Astrocyte (in vitro differentiated cells and primary cell): ENCODE data around the gene RASL10B. TPM values are rescaled to one million over a fixed set of nuclear protein-coding genes. Genes with fewer than 3 reads are reported as not detected.

Experiments used
- DNase-seq: peaks from one replicate; pipeline ENCODE4 v3.0.0-alpha.2; 2010; ENCODE audit warnings: low read depth
- FAIRE-seq: peaks from 2 replicates; lab custom pipeline; 2011; peaks lifted over from hg19 to GRCh38; lab: Jason Lieb, UNC
- H2AFZ ChIP-seq: 2 replicates; pipeline ENCODE4 v1.6.0; 2012; ENCODE audit warnings: low read depth, low read length, inconsistent platforms
- H3K27ac ChIP-seq: 2 replicates; pipeline ENCODE4 v1.5.1; 2011; ENCODE audit warnings: low read depth, low read length, inconsistent platforms
- H3K27me3 ChIP-seq: 2 replicates; pipeline ENCODE4 v1.6.0; 2011; ENCODE audit warnings: low read length, inconsistent platforms; ENCODE audit not compliant: insufficient read depth
- H3K36me3 ChIP-seq: 2 replicates; pipeline ENCODE4 v1.5.1; 2011; ENCODE audit warnings: low read length, inconsistent platforms; ENCODE audit not compliant: insufficient read depth
- H3K4me1 ChIP-seq: 2 replicates; pipeline ENCODE4 v1.5.1; 2011; ENCODE audit warnings: low read length, inconsistent platforms; ENCODE audit not compliant: insufficient read depth
- H3K4me2 ChIP-seq: 2 replicates; pipeline ENCODE4 v1.6.0; 2012; ENCODE audit warnings: low read length, inconsistent platforms
- H3K4me3 ChIP-seq: 2 replicates; pipeline ENCODE4 v1.5.1; 2011; ENCODE audit warnings: low read depth, mild to moderate bottlenecking, low read length, inconsistent platforms; ENCODE audit not compliant: insufficient read depth
- H3K79me2 ChIP-seq: 2 replicates; pipeline ENCODE4 v1.6.0; 2012; ENCODE audit warnings: mild to moderate bottlenecking, low read length, inconsistent platforms; ENCODE audit not compliant: insufficient read depth
- H3K9ac ChIP-seq: 2 replicates; pipeline ENCODE4 v1.6.0; 2012; ENCODE audit warnings: mild to moderate bottlenecking, low read length, inconsistent platforms
- H3K9me3 ChIP-seq: 2 replicates; pipeline ENCODE4 v1.5.1; 2012; ENCODE audit warnings: low read depth, mild to moderate bottlenecking, low read length, inconsistent platforms; ENCODE audit not compliant: insufficient read depth
- H4K20me1 ChIP-seq: 2 replicates; pipeline ENCODE4 v1.6.0; 2012; ENCODE audit warnings: low read length, inconsistent platforms; ENCODE audit not compliant: insufficient read depth
- H3K27ac Mint-ChIP-seq: one replicate; pipeline ENCODE4 v1.8.0; 2021; ENCODE audit warnings: mild to moderate bottlenecking, mixed read lengths; ENCODE audit not compliant: unreplicated experiment
- H3K27me3 Mint-ChIP-seq: one replicate; pipeline ENCODE4 v1.8.0; 2021; ENCODE audit warnings: low read depth, mixed read lengths; ENCODE audit not compliant: unreplicated experiment
- H3K36me3 Mint-ChIP-seq: one replicate; pipeline ENCODE4 v1.8.0; 2021; ENCODE audit warnings: low read depth, mixed read lengths; ENCODE audit not compliant: unreplicated experiment
- H3K4me1 Mint-ChIP-seq: one replicate; pipeline ENCODE4 v1.8.0; 2021; ENCODE audit warnings: low read depth, mixed read lengths; ENCODE audit not compliant: unreplicated experiment
- H3K4me3 Mint-ChIP-seq: one replicate; pipeline ENCODE4 v1.8.0; 2021; ENCODE audit warnings: mild to moderate bottlenecking, moderate library complexity, mixed read lengths; ENCODE audit not compliant: unreplicated experiment
- H3K9me3 Mint-ChIP-seq: one replicate; pipeline ENCODE4 v1.8.0; 2021; ENCODE audit warnings: mild to moderate bottlenecking, mixed read lengths; ENCODE audit not compliant: unreplicated experiment
- EZH2 ChIP-seq: IDR thresholded peaks from 2 replicates; pipeline ENCODE4 v1.6.1; 2012; ENCODE audit warnings: mild to moderate bottlenecking, low read length, inconsistent platforms; ENCODE audit not compliant: insufficient read depth
- total RNA-seq: library from RNA; stranded (reverse); gene quantifications from 2 replicates; pipeline ENCODE4 v1.2.1, GENCODE V29; 2021
- TF ChIP-seq, protein P1 (sequence below): IDR thresholded peaks from 2 replicates; pipeline ENCODE4 v1.5.1; 2011; ENCODE audit warnings: low read depth, mild to moderate bottlenecking, inconsistent platforms, low read length, moderate library complexity; ENCODE audit not compliant: insufficient read depth

The RASL10B gene
- total RNA-seq, 1 donor from 2014 or later, result 21.7 TPM

DNA sequence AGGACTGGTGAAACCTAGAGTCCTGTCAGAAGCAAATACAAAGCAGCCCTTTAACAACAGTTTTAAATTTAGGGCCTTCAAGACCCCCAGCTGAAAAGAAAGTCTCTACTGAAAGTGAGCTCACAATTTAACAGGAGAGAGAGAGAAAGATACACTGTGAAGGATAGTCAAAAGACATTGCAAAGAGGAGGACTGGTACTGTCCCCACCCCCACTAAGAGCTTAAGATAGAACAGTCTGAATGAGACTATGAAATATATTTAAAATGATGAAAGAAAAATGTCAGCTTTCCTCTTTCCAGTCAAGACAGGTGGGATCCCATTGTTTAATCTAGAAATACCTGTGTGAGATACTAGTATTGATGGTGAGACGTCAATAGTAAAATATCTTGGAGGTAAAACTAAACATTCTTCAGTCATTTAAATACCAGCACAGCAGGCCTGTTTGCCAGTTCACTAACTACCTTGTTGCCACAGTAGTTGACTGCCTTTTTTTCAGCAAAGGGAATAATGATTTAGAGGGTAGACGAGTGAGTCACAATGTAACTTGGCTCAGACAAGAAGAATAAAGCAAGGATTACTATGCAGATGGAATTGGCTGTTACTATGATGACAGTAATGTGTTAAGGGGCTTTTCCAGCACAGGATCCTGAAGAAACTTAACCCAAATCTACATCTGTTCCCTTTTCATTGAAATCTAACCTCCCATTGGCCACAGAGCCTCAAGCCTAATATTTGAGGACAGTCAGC, 47.2 kb upstream of the RASL10B start:
- H3K36me3 ChIP-seq, result peaks cover 25% of the 10 kb centered on the region
- H3K9me3 ChIP-seq, result no peaks in the 10 kb centered on the region
- peaks cover 4% of the 10 kb centered on the region for H3K79me2 ChIP-seq
- no peaks in the 10 kb centered on the region for H3K27me3 Mint-ChIP-seq
- H3K27ac Mint-ChIP-seq, result peak overlapping the region; percentile 85
- no peaks in the 10 kb centered on the region for H3K4me1 ChIP-seq
- FAIRE-seq (no peak), DNase-seq (peak; percentile 88)
- no peak overlapping the region for H3K4me3 ChIP-seq
- peaks cover 27% of the 10 kb centered on the region for H3K36me3 Mint-ChIP-seq
- H3K9me3 Mint-ChIP-seq, result no peaks in the 10 kb centered on the region
- peaks cover 12% of the 10 kb centered on the region for H4K20me1 ChIP-seq
- H3K4me1 Mint-ChIP-seq, result peaks cover 20% of the 10 kb centered on the region
- no peak for TF ChIP-seq EZH2
- TF ChIP-seq, protein P1, sequence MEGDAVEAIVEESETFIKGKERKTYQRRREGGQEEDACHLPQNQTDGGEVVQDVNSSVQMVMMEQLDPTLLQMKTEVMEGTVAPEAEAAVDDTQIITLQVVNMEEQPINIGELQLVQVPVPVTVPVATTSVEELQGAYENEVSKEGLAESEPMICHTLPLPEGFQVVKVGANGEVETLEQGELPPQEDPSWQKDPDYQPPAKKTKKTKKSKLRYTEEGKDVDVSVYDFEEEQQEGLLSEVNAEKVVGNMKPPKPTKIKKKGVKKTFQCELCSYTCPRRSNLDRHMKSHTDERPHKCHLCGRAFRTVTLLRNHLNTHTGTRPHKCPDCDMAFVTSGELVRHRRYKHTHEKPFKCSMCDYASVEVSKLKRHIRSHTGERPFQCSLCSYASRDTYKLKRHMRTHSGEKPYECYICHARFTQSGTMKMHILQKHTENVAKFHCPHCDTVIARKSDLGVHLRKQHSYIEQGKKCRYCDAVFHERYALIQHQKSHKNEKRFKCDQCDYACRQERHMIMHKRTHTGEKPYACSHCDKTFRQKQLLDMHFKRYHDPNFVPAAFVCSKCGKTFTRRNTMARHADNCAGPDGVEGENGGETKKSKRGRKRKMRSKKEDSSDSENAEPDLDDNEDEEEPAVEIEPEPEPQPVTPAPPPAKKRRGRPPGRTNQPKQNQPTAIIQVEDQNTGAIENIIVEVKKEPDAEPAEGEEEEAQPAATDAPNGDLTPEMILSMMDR, result no peak
- no peak overlapping the region for H3K4me2 ChIP-seq
- H3K27me3 ChIP-seq, result no peaks in the 10 kb centered on the region
- H3K27ac ChIP-seq, result peak overlapping the region; percentile 41
- H3K4me3 Mint-ChIP-seq, result no peak overlapping the region
- no peak overlapping the region for H2AFZ ChIP-seq
- no peak overlapping the region for H3K9ac ChIP-seq

DNA sequence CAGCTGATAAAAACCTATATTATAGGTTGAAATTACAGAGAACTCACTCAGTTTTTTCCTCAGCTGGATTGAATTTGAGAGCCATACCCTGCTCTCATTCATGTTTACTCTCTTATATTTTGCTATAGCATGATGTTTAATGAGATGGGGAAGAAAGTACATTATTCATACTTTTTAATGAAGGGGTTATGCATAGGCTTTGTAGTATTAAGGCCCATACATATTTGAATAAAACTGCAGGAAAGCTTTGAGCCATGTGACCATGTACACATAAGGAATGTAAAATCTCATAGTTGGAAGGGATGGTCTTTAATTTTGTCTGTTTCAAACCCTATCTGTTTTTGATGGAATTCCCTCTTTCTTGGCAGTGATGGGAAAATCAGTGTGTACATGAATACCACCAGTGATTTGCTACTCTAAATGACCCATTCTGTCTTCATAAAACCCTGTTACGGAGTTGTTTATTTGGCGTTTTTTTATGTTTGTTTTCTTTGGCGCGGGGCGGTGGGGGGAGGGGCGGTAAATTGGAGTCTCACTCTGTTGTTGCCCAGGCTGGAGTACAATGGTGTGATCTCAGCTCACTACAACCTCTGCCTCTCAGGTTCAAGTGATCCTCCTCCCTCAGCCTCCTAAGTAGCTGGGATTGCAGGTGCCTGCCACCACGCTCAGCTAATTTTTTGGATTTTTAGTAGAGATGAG, 38.8 kb upstream of the RASL10B start:
- Histone ChIP-seq H3K4me2 (no peak overlapping the region), H2AFZ (no peak overlapping the region), H3K79me2 (peaks cover 7% of the 10 kb centered on the region), H3K4me3 (no peak overlapping the region), H3K36me3 (peaks cover 52% of the 10 kb centered on the region), H3K4me1 (no peaks in the 10 kb centered on the region), H3K9ac (no peak overlapping the region), H4K20me1 (peaks cover 30% of the 10 kb centered on the region), H3K9me3 (no peaks in the 10 kb centered on the region), H3K27me3 (no peaks in the 10 kb centered on the region), H3K27ac (no peak overlapping the region)
- Mint-ChIP-seq H3K27me3 (no peaks in the 10 kb centered on the region), H3K4me3 (no peak overlapping the region), H3K9me3 (no peaks in the 10 kb centered on the region), H3K27ac (no peak overlapping the region), H3K4me1 (no peaks in the 10 kb centered on the region), H3K36me3 (peaks cover 22% of the 10 kb centered on the region)
- no peak for FAIRE-seq
- DNase-seq, result no peak
- TF ChIP-seq, protein P1, result no peak
- no peak for TF ChIP-seq EZH2

DNA sequence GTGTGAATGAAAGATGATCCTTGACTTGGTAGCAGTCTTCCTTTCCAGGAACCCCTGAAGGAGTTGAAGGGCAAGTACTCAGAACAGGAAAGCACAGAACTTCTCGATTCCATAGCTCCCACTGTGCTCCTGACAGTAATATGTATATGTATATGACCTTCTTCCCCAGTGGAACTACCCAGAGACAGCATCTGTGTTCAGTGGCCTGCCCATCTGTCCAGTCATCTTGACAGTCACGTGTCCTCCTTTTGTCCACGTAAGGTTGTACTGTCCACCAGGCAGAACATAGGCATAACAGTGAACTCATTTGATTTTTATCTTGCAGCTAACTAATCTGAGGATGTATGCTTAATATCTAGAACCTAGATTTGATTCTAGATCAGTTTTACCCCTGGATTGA, 37.8 kb upstream of the RASL10B start:
- Histone ChIP-seq H3K4me1 (no peaks in the 10 kb centered on the region), H3K4me3 (no peak overlapping the region), H3K36me3 (peaks cover 42% of the 10 kb centered on the region), H3K4me2 (no peak overlapping the region), H3K9me3 (no peaks in the 10 kb centered on the region), H3K27ac (no peak overlapping the region), H3K9ac (no peak overlapping the region), H3K79me2 (peaks cover 7% of the 10 kb centered on the region), H4K20me1 (peaks cover 21% of the 10 kb centered on the region), H2AFZ (no peak overlapping the region), H3K27me3 (no peaks in the 10 kb centered on the region)
- FAIRE-seq, result no peak
- Mint-ChIP-seq H3K4me3 (no peak overlapping the region), H3K36me3 (peaks cover 16% of the 10 kb centered on the region), H3K9me3 (no peaks in the 10 kb centered on the region), H3K27ac (no peak overlapping the region), H3K27me3 (no peaks in the 10 kb centered on the region), H3K4me1 (no peaks in the 10 kb centered on the region)
- no peak for DNase-seq
- TF ChIP-seq EZH2, result no peak
